AG08395 (cell line): ENCODE data around the gene KCNMA1.
"Not testable (repeated sequence)": the region's sequence is repeated elsewhere in the genome, so short reads cannot be mapped to it uniquely, and the experiment has no call there.

ENCODE experiments used
- DNase-seq: peaks from one replicate; pipeline ENCODE4 v3.0.0; 2012; ENCODE audit warnings: mixed read lengths, low spot score

The KCNMA1 gene

GRCh38 chr10:77661674-77662073 lies 24.1 kb upstream of the KCNMA1 start:
- no peak for DNase-seq

DNA sequence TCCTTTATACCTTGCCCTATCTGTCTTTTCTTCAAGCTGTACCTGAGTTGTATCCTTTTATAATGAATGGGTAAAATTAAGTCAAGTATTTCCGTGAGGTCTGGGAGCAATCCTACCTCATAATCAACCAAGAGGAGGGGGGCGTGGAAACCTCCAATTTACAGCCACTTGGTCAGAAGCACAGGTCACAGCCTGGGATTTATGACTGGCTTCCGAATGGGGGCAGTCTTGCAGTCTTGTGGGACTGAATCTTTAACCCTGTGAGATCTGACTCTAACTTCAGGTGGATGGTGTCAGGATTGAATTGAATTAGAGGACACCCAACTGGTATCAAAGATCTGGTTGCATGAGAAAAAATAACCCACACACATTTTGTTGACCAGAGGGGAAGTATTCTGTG lies 23.5 kb upstream of the KCNMA1 start:
- no peak for DNase-seq

GRCh38 chr10:77659046-77659670 lies 21.6 kb upstream of the KCNMA1 start:
- DNase-seq, result not testable (repeated sequence)

GRCh38 chr10:77653210-77653609 lies 15.6 kb upstream of the KCNMA1 start:
- DNase-seq, result no peak

- DNase-seq, result no peak
Measured at GRCh38 chr10:77649333-77650331, 12.0 kb upstream of the KCNMA1 start.

DNA sequence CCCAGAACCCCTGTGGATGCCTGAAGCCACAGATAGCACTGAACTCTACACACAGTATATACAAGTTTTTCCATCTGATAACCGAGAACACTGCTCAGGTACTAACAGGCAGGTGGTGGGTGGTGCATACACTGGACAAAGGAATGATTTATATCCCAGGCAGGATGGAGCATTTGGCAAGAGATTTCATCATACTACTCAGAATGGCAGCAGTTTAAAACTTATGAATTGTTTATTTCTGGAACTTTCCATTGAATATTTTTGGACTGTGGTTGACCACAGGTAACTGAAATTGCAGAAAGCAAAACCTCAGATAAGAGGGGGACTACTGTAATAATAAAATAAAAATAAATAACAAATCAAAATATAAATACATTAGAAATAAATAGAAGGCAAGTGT lies 10.9 kb upstream of the KCNMA1 start:
- no peak for DNase-seq

GRCh38 chr10:77647543-77648293 lies 10.1 kb upstream of the KCNMA1 start:
- DNase-seq, result no peak

DNA sequence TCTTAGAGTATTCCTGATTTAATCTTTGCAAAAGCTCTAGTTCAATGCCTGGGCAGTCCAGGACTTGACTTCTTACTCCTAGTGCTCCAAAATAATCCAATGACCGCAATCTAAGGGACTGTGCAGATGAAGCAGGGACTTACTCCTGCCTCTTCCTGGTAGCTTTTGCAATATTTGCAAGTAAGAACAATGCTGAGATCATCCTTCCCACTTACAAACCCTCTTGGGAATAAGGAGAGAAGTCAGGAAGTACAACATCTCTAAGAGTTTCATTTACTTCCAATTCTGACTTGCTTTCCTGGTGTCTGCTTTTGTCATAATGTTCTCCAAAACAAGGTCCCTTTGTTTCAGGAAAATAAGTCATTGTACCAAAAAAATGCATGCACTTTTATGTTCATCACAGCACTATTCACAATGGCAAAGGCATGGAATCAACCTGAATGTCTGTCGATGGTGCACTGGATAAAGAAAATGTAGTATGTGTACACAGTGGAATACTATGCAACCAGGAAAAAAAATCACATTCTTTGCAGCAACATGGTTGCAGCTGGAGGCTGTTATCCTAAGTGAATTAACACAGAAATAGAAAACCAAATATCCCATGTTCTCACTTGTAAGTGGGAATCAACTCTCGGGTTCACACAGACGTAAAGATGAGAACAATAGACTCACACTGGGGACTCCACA lies 7.1 kb upstream of the KCNMA1 start:
- no peak for DNase-seq

GRCh38 chr10:77643795-77644468 lies 6.3 kb upstream of the KCNMA1 start:
- DNase-seq, result peak; percentile 61

DNA sequence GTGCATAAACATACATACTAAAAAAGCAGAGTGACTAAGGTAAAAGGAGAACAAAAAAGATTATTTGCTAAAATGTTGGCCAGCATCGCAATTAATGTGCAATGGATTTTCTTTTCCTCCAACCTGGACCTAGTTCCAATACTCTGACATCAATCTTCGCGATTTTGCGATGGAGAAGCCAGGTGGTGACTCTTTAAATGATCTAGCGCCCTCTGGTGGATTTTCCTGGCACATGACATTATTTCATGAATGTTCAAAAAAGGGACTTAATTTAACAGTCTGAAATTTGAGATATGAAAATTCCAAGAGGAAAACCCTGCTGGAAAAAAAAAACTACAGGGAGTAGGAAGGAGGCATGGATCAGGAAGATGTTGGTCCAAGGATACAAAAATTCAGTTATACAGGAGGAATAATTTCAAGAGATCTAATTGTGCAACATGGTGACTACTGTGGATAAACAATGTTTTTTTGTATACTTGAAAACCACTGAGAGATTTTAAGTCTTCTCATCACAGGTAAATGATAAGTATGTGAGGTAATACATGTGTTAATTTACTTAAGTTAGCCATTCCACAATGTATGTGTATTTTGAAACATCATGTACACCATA lies 4.3 kb upstream of the KCNMA1 start:
- DNase-seq, result peak; percentile 69

- DNase-seq, result no peak
Measured at GRCh38 chr10:77641344-77641743, 3.7 kb upstream of the KCNMA1 start.

DNA sequence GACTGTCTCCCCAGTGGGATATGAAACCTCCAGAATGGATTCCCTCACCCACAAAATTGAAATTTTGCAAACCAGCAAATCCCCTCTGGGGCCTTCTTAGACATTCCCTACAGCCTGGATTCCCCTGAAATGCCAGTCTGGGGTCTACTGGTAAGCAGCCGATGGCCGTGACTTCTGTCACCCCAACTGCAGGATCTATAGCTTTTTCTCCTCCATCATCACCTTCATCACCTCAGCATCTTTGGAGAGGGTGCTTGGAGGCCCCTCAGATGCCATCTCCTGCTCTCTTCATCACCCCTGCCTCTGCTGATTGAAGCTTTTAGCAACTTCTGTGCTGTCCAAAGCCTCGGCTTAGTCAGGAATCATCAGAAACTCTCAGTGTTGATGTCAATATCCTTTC lies 2.6 kb upstream of the KCNMA1 start:
- DNase-seq, result no peak

GRCh38 chr10:77639756-77640155 lies 2.1 kb upstream of the KCNMA1 start:
- no peak for DNase-seq

DNA sequence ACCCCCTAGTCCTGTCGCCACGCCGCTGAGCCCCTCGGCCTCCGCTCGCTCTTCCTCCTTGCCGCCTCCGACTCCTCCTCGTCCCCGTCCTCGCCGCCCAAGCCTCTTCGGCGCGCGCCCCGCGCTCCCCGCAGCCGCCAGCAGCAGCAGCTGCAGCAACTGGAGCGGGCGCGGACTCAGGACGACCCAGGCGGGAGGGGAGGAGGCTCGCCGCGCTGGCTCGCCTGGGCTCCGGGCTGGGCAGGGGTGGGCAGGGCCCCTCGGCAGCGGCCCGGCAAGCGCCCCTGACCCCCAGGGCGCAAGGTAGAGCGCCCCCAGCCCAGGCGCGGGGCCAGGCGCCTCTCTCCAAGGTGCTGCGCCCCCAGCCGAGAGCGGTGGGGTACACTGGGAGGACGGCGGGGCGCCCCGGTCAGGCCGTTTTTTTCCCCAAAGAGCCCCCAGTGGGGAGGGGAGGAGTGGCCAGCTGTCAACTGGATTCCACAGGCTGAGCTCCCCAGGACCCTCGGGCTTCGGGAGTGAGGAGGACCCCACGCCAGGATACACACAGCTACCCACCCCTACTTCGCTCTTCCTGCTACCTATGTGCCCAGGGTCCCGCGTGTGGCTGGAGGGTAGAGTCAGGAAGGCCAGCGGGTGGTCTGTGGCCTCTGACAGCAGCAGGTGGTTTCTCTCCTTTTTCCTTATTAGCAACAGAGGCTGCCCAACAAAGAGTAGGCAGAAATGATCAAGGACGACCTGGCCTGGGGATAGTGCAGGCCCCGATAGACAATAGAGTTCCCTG lies 903 bp upstream of the KCNMA1 start:
- peak; percentile 43 for DNase-seq

DNA sequence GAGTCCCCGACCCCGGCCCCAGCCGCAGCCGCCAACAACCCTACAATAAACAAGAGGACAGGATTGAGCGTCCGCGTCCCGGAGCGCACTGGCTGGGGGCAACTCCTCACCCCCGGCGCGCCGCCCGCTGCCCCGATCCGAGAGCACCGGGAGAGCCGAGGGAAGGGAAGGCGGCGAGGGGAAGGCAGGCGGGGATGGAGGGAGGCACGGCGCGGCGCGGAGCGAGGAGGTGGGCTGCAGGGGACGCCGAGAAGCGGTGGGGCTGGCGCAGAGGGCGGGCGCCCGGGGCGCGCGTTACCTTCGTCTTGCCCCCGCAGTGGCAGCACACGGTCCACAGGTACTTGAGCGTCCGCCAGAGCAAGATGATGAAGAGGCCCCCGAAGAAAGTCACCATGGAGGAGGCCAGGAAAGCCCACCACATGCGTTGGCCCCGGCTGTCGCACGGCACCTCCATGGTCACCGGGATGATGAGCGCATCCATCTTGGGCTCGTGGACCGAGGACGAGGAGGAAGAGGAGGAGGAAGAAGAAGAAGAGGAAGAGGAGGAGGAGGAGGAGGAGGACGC lies 559 bp downstream of the KCNMA1 start:
- no peak for DNase-seq

DNA sequence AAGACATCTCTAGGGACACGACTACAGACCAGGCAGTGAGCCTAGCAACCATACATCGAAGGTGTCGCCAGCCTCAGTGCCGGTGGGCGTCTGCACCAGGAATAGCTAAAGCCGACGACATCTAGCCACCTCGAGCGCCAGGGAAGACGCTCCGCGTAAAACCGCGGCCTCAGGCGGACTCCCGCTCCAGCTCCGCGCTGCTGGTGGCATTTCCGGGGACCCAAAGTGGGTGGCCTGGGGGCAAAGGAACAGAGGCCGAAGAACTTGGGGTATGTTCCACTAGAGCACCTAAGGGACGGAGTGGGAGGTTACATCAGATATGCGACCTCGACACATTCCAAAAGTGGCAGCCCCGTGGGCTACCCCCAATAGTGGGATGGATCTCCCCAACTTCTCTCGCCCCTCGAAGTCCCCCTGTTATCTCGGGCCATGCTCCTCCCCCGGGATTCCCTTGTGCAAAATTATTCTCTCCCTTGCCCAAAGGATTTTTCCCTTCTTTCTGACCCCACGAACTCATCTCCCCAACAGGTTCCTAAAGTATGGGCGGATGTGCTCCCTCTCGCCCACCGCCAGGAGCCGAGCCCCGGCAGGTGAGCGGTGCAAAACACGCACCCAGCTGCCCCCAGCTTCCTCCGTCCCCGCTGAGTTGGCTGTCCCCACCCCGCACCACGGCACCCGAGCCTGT lies 1.2 kb downstream of the KCNMA1 start:
- DNase-seq, result no peak

GRCh38 chr10:77635402-77636227 lies 2.0 kb downstream of the KCNMA1 start:
- DNase-seq, result no peak

- no peak for DNase-seq
Measured at GRCh38 chr10:77634939-77635338, 2.7 kb downstream of the KCNMA1 start.
